Activated CD4-positive, alpha-beta T cell treated with anti-CD3 and anti-CD28 coated beads, Interleukin-2, amount 50 U/mL, for 48 hours (primary cell): Measurements from ENCODE around the gene CELSR1.
A peak's percentile ranks its signal among the peaks of the same experiment; 100 is the strongest.
"Not testable (repeated sequence)": the region's sequence is repeated elsewhere in the genome, so short reads cannot be mapped to it uniquely, and the experiment has no call there.

Experiments used
- DNase-seq, 2 experiments: peaks; one replicate each; pipeline ENCODE4 v3.0.0-alpha.2; 2020

The CELSR1 gene

DNA sequence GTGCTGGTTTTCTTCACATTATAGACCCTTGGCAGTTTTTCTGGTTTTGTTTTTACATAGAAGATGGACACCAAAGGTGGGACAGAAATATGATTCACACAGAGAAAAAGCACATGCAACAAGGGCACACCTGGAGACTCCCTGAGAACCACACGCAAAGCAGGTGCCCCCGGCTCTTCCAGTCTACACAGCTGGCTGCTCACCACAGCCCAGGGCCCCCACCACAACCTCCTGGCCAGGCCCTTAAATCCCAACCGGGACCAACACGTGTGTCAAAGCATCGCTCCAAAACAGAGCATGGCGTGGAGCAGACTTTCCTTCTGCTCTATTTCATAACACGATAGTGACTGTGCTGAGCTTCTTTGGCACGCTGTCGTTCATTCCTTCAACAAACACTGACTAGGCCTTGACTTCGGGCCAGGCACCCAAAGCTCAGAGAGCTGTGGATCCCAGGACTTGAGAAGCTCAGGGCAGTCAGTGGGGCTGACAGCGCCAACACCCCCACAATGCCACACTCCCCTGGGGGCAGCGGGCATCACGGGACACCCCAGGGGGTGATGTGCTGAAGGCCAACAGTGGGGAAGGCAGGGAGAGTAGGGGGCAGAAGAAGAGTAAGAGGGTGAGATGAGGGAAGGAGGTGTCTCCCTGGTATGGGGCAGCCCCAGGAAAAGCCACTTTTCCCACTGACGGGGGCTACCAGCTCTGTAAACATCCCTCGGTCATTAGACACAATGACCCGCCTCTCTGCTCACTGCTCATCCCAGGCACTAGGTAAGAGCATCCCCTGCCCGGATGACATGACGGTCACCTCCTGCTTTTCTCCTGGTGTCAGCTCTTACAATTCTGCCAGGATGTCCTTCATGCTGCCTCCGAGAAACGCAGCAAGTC, 26.0 kb downstream of the CELSR1 start:
- no peak for DNase-seq

GRCh38 chr22:46509416-46510089, 27.9 kb downstream of the CELSR1 start:
- no peak for DNase-seq

- no peak for DNase-seq
Observed at GRCh38 chr22:46508491-46508999, 28.9 kb downstream of the CELSR1 start.

DNA sequence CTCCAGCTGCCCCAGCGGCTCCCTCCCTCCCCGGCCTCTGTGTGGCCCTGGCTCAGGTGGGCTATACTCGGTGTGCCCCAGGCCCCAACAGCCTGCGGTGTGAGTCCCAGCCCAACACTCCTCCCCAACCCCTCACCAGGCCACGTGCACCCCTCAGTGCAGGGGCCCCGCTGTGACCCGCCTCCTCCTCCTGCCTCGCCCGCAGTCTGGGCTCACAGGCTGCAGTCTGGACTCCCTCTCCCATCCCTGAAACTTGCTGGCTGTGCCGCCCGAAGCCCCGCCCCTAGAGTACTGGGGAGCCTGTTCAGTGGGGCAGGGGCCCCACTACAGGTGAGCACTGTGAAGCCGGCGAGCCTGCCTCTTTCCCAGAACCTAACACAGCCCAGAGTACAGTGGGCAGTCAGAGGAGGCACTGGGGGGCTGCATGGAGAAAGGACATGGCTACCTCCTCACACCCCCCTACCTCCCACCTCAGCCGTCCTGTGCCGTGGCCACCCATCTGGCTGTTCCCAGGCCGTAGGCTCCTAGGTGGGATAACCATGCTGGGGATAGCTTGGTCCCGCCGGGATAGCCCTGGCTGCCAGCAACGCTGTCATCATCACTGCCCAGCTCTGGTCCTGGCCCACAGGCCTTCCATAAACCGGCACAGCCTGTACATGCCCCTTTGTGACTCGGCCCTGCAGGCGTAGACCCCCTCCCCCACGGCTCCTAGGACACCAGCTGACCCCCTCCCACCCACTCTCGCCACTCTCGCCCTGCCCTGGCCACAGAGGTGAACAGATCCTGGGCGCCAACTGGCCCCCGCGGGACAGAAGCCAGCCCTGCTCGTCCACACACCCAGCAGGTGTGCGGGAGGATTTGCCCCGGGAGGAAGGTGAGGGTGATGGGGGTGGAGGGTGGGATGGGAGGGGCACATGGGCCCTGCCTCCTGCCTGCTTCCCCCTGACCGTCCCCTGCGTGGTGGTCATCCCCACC, 29.7 kb downstream of the CELSR1 start:
- no peak for DNase-seq

DNA sequence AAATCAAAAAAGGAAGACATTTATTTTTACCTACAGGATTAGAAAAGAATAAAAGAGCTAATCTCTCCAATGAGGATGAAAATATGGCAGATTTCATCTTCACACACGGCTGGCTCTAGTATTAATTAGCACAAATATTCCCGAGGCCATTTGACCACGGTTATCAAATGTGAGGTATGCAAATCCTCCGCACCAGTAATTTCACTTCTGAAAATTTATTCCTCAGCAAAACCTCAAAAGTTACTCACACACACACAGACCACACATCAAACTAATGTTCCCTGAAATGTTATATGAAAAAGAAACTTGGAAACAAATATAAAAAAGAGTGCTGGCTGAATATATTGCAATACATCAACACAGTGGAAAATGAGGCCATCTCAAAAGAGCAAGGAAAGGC, 32.8 kb downstream of the CELSR1 start:
- no peak for DNase-seq

- DNase-seq, result no peak
Observed at GRCh38 chr22:46502440-46503175, 34.8 kb downstream of the CELSR1 start.

DNA sequence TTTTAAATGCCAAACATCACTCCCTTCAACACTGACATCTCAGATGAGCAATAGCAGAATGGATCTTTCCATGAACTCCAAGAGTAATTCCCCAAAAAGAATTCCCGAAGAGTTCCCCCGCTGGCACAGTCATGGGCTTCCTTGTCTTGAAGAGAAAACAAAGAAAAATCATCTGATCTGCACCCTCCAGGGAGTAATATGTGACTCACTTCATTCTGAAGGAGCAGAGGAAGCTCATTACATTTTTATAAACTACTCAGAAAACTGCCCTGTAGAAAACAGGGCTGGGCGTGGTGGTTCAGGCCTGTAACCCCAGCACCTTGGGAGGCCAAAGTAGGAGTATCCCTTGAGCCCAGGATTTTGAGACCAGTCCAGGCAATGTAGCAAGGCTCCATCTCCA, 35.7 kb downstream of the CELSR1 start:
- DNase-seq, result no peak

DNA sequence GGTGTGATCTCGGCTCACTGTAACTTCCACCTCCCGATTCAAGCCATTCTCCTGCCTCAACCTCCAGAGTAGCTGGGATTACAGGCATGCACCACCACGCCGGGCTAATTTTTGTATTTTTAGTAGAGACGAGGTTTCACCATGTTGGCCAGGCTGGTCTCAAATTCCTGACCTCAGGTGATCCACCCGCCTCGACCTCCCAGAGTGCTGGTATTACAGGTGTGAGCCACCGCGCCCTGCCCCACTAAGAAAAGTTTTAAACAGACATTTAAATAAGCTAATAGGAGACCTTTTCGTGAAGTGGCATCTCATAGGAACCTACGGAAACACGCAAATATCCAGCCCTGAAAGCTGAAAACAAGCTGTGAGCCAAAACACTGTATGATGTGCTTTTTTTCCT, 36.2 kb downstream of the CELSR1 start:
- not testable (repeated sequence) for DNase-seq

- no peak for DNase-seq
Observed at GRCh38 chr22:46500201-46500600, 37.2 kb downstream of the CELSR1 start.

GRCh38 chr22:46499805-46500189, 37.6 kb downstream of the CELSR1 start:
- no peak for DNase-seq

- DNase-seq, result no peak
Observed at GRCh38 chr22:46491946-46492345, 45.5 kb downstream of the CELSR1 start.

GRCh38 chr22:46490538-46490937, 46.9 kb downstream of the CELSR1 start:
- DNase-seq, result no peak

- DNase-seq, result no peak
Observed at GRCh38 chr22:46486996-46487717, 50.3 kb downstream of the CELSR1 start.

DNA sequence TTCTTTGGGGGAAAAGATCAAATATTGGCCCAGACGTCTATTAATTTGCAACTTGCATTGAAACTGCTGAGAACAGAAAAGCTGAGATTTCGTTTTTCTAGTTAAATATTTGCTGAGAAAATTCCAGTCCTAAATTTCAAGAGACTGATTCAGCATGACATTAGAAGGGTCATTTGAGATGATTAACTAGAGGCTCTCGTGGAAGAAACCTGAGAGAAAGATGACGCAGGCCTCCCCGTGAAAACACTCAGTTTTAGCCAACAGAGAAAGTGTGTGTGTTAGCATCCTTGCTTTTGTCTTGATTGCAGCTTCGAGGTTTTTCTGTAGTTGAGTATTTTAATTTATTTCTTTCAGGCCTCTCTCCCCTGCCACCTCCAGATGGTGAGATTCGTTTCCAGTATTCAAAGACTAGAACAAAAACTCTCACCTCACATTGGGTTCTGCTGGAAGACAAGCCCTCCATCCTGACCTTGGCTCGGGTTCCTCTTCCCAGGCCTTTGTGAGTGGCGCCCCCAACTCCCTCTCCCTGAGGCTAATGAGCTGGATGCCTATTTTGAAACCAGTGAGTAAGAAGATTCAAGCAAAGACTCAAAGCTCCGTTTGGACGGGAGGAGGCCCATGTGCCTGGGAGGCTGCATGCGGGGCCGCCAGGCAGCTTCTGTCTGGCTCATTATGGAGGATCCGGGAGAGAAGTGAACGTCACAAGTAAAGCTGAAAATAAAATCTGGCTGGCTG, 52.4 kb downstream of the CELSR1 start:
- DNase-seq, result no peak

- DNase-seq, result no peak
Observed at GRCh38 chr22:46484156-46484860, 53.1 kb downstream of the CELSR1 start.

- peak; percentile 12 to 13 for DNase-seq
Observed at GRCh38 chr22:46483353-46483752, 54.1 kb downstream of the CELSR1 start.

DNA sequence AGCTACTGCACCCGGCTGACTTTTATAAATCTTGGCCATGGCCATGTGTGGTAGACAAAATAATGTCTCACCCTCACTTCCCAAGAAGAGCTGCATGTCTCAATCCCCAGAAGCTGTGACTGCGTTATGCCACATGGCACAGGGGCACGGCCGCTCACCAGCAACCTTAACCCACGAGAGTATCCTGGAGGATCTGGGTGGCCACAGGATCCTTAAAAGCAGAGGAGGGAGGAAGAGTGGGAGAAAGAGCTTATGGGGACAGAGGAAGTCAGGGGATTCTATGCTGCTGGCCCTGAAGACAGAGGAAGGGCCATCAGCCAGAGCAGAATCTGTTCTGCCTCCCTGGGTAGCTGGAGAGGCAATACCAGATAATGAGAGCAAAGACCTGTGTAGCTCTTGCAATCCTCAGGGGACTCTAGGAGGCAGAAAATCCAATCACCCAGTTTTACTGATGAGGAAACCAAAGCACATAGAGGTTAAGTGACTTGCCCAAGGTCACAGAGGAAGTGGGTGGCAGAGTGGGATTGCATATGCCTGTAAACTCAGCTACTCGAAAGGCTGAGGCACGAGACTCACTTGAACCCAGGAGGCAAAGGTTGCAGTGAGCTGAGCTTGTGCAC, 55.3 kb downstream of the CELSR1 start:
- DNase-seq, result no peak

DNA sequence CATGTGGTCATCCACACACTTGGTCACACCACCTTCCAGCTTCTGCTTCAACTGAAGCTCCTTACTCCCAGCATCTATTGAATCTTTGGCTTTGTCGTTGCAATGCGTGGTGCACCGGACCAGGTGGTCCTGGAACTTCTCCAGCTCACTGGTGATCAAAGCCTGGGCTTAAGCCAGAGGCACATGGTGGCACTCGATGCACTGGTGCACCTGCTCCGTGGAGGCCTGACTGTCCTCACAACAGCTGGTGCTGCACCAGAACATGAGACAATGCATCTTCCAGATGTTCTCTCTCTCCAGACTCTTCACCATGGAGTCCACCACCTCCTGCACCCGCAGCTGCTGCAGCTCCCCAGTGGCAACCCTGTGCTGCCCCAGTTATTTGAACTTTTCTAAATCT, 56.0 kb downstream of the CELSR1 start:
- no peak for DNase-seq

GRCh38 chr22:46480396-46480795, 57.0 kb downstream of the CELSR1 start:
- DNase-seq, result no peak

DNA sequence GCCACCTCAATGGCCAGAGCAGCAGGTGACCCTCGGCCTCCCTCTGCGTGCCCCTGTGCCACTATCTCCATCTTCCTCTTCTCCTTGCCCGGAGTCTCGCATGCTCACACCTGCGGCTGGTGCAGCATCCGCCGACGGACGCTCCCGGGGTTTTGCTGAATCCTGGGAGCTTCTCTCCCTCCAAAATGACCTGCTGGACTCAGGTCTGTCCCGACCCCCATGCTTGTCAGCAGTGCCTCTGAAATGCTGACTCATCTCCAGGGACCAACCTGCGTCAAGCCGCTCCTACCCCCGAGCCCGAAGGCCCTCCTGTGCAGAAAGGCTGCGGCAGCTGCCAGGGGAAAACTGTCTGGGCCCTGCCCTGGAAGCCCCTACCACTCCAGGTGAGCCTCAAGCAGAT, 58.4 kb downstream of the CELSR1 start:
- DNase-seq, result no peak
